ENCODE data around the gene RTEL1.
A peak's percentile ranks its signal among the peaks of the same experiment; 100 is the strongest.

- TF ChIP-seq POLR2A (IDR thresholded peaks at IDR 0.05): no peak
- TF ChIP-seq, protein P1, sequence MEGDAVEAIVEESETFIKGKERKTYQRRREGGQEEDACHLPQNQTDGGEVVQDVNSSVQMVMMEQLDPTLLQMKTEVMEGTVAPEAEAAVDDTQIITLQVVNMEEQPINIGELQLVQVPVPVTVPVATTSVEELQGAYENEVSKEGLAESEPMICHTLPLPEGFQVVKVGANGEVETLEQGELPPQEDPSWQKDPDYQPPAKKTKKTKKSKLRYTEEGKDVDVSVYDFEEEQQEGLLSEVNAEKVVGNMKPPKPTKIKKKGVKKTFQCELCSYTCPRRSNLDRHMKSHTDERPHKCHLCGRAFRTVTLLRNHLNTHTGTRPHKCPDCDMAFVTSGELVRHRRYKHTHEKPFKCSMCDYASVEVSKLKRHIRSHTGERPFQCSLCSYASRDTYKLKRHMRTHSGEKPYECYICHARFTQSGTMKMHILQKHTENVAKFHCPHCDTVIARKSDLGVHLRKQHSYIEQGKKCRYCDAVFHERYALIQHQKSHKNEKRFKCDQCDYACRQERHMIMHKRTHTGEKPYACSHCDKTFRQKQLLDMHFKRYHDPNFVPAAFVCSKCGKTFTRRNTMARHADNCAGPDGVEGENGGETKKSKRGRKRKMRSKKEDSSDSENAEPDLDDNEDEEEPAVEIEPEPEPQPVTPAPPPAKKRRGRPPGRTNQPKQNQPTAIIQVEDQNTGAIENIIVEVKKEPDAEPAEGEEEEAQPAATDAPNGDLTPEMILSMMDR (IDR thresholded peaks at IDR 0.05): peak; percentile 40 to 57 (median 51)
Measured at GRCh38 chr20:63706852-63707557, 48.9 kb downstream of the RTEL1 start.

Measured in right lobe of liver (tissue), 4 donors.